SW 1271 (cell line): Measurements from ENCODE around the gene CCT6B.
A peak's percentile ranks its signal among the peaks of the same experiment; 100 is the strongest.
"Not testable (repeated sequence)": the region's sequence is repeated elsewhere in the genome, so short reads cannot be mapped to it uniquely, and the experiment has no call there.

ENCODE experiments used
- DNase-seq, 2 experiments: peaks; one replicate each; lab custom pipeline; 2025; lab: John Stamatoyannopoulos, UW

The CCT6B gene

GRCh38 chr17:34980353-34980680, 19.1 kb upstream of the CCT6B start, which contains the start of gene LIG3:
Gene LIG3, plus strand, starts transcription at chr17:34980512. Its CDS starts 2,494 bp downstream, at chr17:34983006.
- peak; percentile 43 to 88 for DNase-seq

DNA sequence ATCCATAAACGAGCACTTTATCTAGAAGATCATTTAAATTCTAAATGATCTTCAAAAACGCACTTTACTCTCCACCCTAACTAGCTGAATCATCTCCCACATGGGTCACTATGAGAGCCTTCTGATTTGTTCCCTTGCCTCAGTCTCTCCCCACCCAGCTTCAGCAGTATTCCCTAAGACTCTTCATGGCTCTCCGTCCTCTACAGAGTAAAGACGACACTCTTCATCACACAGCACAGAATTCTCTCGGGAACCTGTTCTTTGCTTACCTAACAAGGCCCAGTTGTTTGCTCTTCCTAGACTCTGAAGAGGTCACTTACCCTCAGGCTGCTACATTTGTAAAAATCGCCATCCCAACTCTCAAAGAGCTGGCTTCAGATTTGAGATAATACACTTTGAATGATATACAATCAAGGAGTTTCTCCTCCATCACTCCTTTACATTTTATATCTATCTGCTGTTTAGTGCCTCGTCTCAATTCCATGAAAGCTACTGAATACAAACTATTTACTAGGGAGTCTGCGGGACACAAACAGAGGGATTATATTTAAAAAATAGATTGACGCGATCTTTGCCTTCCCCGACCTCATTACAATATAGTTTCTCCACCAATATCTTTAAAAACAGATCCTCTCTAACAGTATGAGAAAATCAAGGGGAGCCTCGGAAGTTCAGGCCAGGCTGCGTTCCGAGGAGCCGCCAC, 18.5 kb upstream of the CCT6B start:
- no peak for DNase-seq

- no peak for DNase-seq
These were observed 17.9 kb upstream of the CCT6B start for GRCh38 chr17:34979153-34979552.

GRCh38 chr17:34974794-34975785, 13.8 kb upstream of the CCT6B start:
- DNase-seq: no peak

- no peak for DNase-seq
These were observed 12.9 kb upstream of the CCT6B start for GRCh38 chr17:34974179-34974578.

DNA sequence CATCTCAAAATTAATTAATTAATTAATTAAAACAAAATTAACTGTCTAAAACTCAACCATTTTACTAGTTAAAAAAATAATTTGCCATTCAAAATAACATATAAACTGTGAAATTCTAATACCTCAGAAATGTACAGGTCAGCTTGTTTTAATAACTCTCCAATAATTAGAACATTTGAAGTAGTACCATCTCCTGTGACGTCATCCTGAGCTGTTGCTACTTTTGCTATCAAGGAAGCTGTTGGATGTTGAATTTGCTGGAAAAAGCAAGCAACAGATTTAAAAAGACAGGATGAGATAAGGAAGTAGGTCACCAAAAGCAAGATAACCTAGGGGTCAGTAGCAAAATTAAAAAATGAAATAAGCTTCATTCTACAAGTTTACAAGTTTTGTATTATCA, 2.8 kb downstream of the CCT6B start:
- no peak for DNase-seq

DNA sequence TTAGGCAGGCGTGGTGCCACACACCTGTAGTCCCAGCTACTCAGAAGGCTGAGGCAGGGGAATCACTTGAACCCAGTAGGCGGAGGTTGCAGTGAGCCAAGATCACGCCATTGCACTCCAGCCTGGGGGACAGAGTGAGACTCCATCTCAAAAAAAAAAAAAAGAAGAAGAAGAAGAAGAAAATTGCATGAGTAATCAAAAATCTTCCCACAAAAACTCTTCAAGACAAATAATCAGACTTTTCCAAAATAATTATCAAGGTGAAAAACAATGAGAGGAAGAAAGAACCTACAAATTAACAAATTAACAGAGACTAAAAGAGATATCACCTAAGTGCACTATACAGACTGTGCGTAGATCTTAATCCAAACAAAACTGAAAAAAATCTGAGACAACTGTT, 10.5 kb downstream of the CCT6B start:
- not testable (repeated sequence) for DNase-seq

DNA sequence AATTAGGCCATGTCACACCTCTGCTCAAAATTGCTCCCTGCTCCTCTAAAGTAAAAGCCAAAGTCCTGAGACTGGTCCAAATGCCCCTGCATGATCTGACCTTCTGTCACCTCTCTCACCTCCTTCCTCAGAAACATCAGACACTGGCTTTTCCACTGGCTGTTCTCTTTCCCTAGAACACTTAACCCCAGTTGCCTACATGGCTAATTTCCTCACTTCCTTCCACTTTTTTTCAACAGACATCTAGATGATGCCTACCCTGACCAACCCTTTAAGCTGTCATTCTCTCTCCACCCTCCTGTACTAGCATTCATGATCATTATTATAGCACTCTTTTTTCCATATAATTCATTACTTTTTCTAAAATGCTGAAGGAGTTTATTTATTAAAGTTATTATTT, 31.0 kb downstream of the CCT6B start:
- DNase-seq: no peak

DNA sequence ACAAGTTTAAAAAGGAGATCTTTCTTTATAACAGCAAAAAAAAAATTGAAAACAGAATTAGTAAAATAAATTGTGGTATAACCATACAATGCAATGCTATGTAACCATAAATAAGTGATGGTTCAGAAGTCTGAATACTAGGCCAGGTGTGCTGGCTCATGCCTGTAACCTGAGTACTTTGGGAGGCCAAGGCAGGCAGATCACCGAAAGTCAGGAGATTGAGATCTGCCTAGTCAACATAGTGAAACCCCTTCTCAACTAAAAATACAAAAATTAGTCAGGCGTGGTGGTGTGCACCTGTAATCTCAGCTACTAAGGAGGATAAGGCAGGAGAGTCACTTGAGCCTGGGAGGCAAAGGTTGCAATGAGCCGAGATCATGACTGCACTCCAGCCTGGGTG, 34.6 kb downstream of the CCT6B start:
- DNase-seq: no peak

DNA sequence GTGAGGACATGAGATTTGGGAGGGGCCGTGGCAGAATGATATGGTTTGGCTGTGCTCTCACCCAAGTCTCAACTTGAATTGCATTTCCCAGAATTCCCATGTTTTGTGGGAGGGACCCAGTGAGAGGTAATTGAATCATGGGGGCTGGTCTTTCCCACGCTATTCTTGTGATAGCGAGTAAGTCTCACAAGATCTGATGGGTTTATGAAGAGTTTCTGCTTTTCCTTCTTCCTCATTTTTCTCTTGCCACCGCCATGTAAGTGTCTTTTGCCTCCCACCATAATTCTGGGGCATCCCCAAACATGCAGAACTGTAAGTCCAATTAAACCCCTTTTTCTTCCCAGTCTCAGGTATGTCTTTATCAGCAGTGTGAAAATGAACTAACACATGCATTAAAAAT, 40.6 kb downstream of the CCT6B start:
- no peak for DNase-seq

DNA sequence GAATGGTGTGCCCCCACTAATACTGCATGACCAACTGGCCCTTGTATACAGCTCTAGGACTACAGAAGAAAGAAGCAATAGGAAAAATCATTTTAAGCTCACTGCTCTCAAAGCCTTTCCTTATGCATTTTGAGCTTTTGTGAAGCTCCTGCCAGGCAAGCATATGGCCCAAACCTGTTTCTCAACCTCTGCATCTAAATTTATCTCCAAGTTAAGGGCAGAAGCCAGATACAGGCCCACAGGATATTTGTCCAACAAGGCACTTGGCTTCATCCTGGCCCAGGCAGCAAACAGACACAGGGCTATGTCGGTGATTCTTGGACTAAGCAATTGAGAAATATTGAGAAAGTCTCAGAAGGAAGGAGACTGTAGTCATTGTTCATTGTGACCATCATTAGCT, 43.9 kb downstream of the CCT6B start:
- DNase-seq: no peak

DNA sequence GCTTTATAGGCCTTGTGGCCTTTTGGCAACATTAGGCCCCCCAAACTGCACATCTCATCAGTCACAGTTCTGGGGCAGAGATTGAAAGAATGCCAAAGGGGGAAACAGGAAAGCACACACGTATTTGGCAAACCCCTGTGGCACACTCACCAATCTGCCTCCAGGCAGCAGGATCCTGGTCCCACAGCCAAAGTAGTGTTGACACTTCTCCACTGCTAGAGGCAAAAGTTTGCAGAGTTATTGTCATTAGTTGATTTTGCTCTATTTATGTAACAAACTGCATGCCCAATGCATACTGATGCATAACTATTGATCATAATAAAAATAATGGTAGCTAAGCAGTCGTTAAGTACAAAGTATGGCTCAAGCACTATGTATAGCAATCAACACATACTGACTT, 45.1 kb downstream of the CCT6B start:
- DNase-seq: no peak

GRCh38 chr17:34913001-34913400, 48.3 kb downstream of the CCT6B start:
- no peak for DNase-seq

- no peak for DNase-seq
These were observed 52.2 kb downstream of the CCT6B start for GRCh38 chr17:34909040-34909439.

- DNase-seq: no peak
These were observed 58.3 kb downstream of the CCT6B start for GRCh38 chr17:34902831-34903547.

- DNase-seq: no peak
These were observed 61.5 kb downstream of the CCT6B start for GRCh38 chr17:34899643-34900291.

DNA sequence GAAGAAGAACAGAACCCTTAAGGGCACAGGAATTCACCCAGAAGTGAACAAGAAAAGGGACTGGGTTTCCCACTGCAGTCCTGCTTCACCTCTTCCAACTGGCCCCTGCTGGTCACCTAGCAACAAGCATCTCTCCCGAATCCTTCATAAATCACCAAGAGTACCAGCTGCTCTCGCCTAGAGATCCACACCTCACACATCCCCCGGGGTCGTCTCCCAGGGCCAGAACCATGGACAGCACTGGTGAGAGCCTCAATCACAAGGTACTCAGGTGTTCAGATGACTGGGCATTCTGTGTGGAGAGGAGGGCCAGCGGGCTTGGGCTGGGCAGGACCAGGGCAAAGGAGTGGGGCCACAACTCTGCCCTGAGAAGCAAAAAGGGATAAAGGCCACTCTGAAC, 65.9 kb downstream of the CCT6B start:
- no peak for DNase-seq

DNA sequence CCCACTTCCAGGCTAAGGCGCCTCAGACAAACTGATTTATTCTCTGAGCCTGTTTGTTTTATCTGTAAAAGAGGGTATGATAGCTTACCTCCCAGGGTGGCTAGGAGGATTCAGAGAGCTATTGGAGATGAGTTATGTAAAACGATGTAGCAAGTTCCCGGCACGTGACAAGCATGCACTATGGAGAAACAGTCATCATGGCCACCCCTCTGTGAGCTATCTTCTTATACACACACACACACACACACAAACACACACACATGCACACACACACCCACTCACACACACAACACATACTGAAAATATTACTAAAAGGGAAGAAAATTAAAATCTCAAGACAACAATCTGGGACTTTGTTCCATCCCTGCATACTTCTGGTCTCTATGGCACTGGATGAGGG, 66.3 kb downstream of the CCT6B start:
- no peak for DNase-seq

GRCh38 chr17:34892461-34893249, 68.6 kb downstream of the CCT6B start:
- peak in 1 of 2 experiments; percentile 3 for DNase-seq

DNA sequence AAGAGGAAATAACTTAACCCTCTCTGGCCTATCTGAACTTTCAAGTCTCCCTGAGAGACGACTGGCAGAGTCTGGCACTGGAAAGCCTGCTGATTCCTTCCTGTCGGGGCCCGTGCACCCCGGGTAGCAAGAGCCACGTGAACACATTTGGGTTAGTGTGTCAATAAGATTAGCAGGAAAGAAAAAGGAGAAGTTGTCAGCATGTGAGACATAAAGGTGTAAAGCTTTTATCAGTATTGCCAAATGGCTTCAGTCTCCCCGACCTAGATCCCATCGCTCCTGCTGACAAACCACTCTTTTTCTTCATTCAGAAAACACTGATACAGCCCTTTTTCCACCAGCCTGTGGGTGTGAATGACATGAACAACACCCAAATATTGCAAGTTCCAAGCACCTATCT, 74.4 kb downstream of the CCT6B start:
- DNase-seq: no peak

DNA sequence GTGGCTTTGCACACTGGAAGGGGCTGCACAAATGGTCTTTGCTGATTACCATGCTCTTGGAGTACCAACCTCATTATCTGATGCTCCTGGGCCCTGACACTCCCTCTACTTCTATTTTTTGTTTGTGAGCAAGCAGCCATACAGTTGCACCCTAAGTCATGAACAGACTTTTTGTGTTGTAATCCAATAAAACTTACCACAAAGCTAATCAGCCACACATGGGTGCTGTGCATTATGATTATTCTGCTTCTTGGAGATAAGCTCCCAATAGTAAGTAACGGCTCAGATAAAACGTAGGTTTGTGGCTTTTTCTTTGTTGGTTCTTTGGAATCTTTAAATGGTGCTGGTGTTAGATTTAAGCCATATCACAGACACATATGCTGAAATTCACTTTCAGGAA, 76.2 kb downstream of the CCT6B start:
- no peak for DNase-seq
